Adipocyte (in vitro differentiated cells): ENCODE data around the gene MSX1.

Experiments
- DNase-seq: peaks from one replicate; pipeline ENCODE4 v3.0.0-alpha.2; 2015; ENCODE audit warnings: low read depth
- H3K27me3 ChIP-seq: replicated peaks from 2 replicates; pipeline ENCODE4 v1.7.0; 2013; ENCODE audit warnings: mild to moderate bottlenecking, low read length, moderate library complexity; ENCODE audit not compliant: control insufficient read depth, insufficient read depth
- H3K36me3 ChIP-seq: 2 replicates; pipeline ENCODE4 v1.7.0; 2013; ENCODE audit warnings: low read length, mild to moderate bottlenecking, moderate library complexity; ENCODE audit not compliant: control insufficient read depth, insufficient read depth, severe bottlenecking
- H3K4me1 ChIP-seq: 2 replicates; pipeline ENCODE4 v1.7.0; 2013; ENCODE audit warnings: mild to moderate bottlenecking, low read length, moderate library complexity; ENCODE audit not compliant: control insufficient read depth, insufficient read depth
- H3K4me3 ChIP-seq: 2 replicates; pipeline ENCODE4 v1.7.0; 2013; ENCODE audit warnings: mild to moderate bottlenecking, low read length, moderate library complexity
- H3K9ac ChIP-seq: 2 replicates; pipeline ENCODE4 v1.7.0; 2013; ENCODE audit warnings: mild to moderate bottlenecking, low read length, moderate library complexity
- H3K9me3 ChIP-seq: 2 replicates; pipeline ENCODE4 v1.7.0; 2013; ENCODE audit warnings: mild to moderate bottlenecking, low read length, moderate library complexity; ENCODE audit not compliant: control insufficient read depth

The MSX1 gene

DNA sequence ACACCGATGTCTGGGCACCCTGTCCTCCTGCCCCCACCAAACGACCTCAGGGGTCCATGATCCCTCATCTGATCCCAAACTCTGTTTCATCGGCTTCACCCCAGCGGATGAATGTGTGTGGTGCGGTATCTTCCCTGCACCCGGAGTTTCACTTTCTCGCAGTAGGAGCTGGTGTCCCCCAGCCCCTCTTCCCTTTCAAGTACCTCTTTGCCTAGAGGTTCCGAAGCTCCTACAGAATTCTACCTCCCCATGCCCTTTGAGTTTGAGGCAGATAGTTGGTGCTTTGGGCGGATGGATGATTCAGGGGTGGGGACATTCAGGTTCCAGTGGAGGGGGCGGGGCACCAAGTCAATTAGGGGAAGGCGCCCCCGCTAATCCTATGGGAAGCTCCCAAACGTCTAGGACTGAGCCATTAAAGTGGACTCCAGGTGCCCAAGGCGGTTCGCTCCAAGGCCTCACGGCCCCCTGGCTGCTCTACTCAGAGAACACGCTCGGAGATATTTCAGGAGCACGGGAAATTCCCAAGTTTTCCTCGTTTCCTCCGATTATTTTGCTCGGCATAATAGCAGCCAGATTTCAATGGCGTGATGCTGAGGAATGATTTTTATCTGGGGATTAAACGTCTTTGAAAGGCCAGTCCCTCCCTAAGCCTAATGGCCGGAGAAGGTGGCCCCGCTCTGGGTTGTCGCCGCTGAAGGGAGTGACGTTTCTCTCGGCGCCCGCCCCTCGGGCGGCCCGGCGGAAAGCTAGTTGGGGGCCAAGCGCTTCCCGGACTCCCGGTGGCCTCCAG lies 1.3 kb downstream of the MSX1 start:
- DNase-seq = peak; percentile 67
- no peaks in the 10 kb centered on the region for H3K27me3 ChIP-seq

DNA sequence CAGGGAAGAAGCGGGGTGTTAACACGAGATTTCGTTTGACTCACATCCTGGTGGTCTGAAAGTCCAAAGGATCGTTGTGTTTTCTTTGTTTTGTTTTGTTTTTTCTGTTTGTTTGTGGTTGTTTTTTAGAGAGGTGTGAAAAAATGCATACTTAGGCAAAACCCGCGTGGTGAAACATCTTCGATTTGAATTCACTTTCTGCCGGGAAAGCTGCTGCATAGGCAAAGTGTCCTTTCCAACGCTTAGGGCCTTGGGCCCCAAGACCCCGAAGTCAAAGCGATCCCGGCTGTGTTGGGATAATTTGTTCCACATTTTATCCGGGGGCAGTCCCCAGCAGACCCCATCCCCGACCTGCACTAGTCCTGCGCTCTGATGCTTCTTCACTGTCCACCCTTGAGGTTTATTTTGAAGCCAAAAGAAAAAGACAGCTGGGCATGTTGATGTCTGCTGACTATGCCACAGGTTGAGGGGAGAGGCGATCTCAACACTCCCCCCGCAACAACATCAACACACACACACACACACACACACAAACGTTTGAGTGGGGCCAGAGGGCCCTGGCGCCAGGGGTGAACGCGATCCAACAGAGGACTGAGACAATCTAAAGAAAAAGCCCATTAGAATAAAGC lies 2.0 kb downstream of the MSX1 start:
- Histone ChIP-seq H3K9ac (peak overlapping the region; percentile 89), H3K4me3 (peak overlapping the region; percentile 88), H3K9me3 (no peaks in the 10 kb centered on the region), H3K36me3 (peaks cover 32% of the 10 kb centered on the region), H3K27me3 (no peaks in the 10 kb centered on the region), H3K4me1 (peaks cover 16% of the 10 kb centered on the region)
- DNase-seq = no peak

More for the DNA sequence above, 1.3 kb downstream of the MSX1 start:
- Histone ChIP-seq H3K36me3 (peaks cover 32% of the 10 kb centered on the region), H3K4me1 (peaks cover 16% of the 10 kb centered on the region), H3K4me3 (peak overlapping the region; percentile 88), H3K9me3 (no peaks in the 10 kb centered on the region), H3K9ac (peak overlapping the region; percentile 89)

DNA sequence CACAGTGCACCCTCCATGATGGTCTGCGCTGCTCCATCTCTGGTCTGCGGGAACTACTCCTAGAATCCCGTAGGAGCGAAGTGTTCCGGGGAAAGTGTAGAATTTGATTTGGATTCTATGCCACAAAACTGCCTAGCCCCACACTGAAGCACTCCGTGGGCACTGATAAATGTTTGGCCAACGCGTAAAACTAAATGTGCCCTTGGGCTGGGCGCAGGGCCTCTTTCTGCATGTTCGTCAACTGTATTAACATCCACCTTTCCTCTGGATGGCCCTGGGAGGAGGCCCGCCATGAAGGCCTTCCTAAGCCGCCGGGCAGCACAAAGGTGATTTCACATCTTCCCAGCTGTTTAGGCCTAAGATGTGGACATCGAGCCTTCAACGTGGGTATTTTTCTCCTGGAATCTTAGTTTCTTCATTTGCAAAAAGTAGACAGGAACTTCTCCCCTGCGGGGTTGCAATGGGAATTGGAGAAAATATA lies 2.6 kb downstream of the MSX1 start:
- DNase-seq = no peak
- Histone ChIP-seq H3K4me1 (peaks cover 16% of the 10 kb centered on the region), H3K4me3 (peak overlapping the region; percentile 88), H3K9ac (peak overlapping the region; percentile 89), H3K9me3 (no peaks in the 10 kb centered on the region), H3K36me3 (peaks cover 32% of the 10 kb centered on the region), H3K27me3 (no peaks in the 10 kb centered on the region)

- Histone ChIP-seq H3K9ac (no peak overlapping the region), H3K4me3 (peak overlapping the region; percentile 88), H3K9me3 (no peaks in the 10 kb centered on the region), H3K4me1 (peaks cover 16% of the 10 kb centered on the region), H3K36me3 (peaks cover 32% of the 10 kb centered on the region), H3K27me3 (no peaks in the 10 kb centered on the region)
- DNase-seq = no peak
Measured at GRCh38 chr4:4862665-4863482, 3.4 kb downstream of the MSX1 start.

GRCh38 chr4:4864443-4864939 lies 5.0 kb downstream of the MSX1 start:
- H3K4me3 ChIP-seq = no peak overlapping the region
- H3K36me3 ChIP-seq = peaks cover 32% of the 10 kb centered on the region
- H3K9me3 ChIP-seq = no peaks in the 10 kb centered on the region
- DNase-seq = no peak
- H3K27me3 ChIP-seq = peaks cover 4% of the 10 kb centered on the region
- H3K4me1 ChIP-seq = peaks cover 13% of the 10 kb centered on the region
- H3K9ac ChIP-seq = no peak overlapping the region

GRCh38 chr4:4864940-4865704 lies 5.7 kb downstream of the MSX1 start:
- Histone ChIP-seq H3K27me3 (peaks cover 5% of the 10 kb centered on the region), H3K9ac (peak overlapping the region; percentile 57), H3K4me1 (peaks cover 13% of the 10 kb centered on the region), H3K4me3 (peak overlapping the region; percentile 71), H3K9me3 (no peaks in the 10 kb centered on the region), H3K36me3 (peaks cover 32% of the 10 kb centered on the region)
- DNase-seq = no peak

GRCh38 chr4:4865705-4866123 lies 6.2 kb downstream of the MSX1 start:
- peaks cover 5% of the 10 kb centered on the region for H3K27me3 ChIP-seq
- H3K4me1 ChIP-seq = peaks cover 13% of the 10 kb centered on the region
- H3K36me3 ChIP-seq = peaks cover 32% of the 10 kb centered on the region
- H3K9me3 ChIP-seq = no peaks in the 10 kb centered on the region
- peak overlapping the region; percentile 71 for H3K4me3 ChIP-seq
- peak overlapping the region; percentile 57 for H3K9ac ChIP-seq
- DNase-seq = no peak

GRCh38 chr4:4866124-4866865 lies 6.8 kb downstream of the MSX1 start:
- peak overlapping the region; percentile 71 for H3K4me3 ChIP-seq
- H3K9me3 ChIP-seq = no peaks in the 10 kb centered on the region
- H3K27me3 ChIP-seq = peaks cover 8% of the 10 kb centered on the region
- H3K9ac ChIP-seq = peak overlapping the region; percentile 57
- peaks cover 13% of the 10 kb centered on the region for H3K4me1 ChIP-seq
- peaks cover 32% of the 10 kb centered on the region for H3K36me3 ChIP-seq
- DNase-seq = no peak

DNA sequence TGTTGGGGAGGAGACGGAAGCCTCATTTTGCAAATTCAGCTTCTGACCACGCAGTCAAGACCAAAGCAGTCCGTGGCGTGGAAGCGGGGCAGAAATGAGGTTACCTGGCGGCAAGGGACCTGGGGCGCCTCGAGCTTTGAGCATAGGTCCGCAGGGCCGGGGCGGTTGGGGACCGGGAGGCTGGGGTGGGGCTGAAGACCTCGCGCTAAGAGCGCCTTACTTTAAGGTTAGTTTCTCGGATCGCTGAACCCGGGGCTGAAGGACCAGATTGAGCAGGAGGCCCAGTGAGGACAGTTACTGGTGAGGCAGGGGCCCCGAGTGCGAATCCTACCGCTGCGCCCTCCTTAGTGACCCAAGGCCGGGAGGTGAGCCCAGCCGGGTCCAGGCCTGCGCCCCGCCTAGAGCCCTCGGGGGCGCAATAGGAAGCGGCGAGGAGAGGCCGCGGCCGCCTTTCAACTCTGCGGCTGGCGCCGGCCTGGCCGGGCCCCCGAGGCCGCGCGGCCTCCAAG lies 7.5 kb downstream of the MSX1 start:
- H3K36me3 ChIP-seq = peaks cover 28% of the 10 kb centered on the region
- peak overlapping the region; percentile 25 for H3K9ac ChIP-seq
- peaks cover 14% of the 10 kb centered on the region for H3K27me3 ChIP-seq
- H3K9me3 ChIP-seq = no peaks in the 10 kb centered on the region
- peaks cover 9% of the 10 kb centered on the region for H3K4me1 ChIP-seq
- no peak for DNase-seq
- H3K4me3 ChIP-seq = peak overlapping the region; percentile 71
